ENCODE measurements around the gene CRB2. TPM values are rescaled to one million over a fixed set of nuclear protein-coding genes. Genes with fewer than 3 reads are reported as not detected.

Gene CRB2
- total and polyA plus RNA-seq, 12 donors: under 0.01 to 0.24 (median 0.07) TPM; not detected in 4

GRCh38 chr9:123421186-123421585 lies 65.2 kb downstream of the CRB2 start:
- H3K4me3 ChIP-seq: no peak overlapping the region
- H3K4me1 ChIP-seq (replicated peaks in 1 of 2): no peaks in the 10 kb centered on the region
- H3K27ac ChIP-seq: no peak overlapping the region
- H3K9me3 ChIP-seq (replicated peaks in 1 of 3): no peaks in the 10 kb centered on the region
- no peak for DNase-seq
- WGBS, 4 donors: 91 to 96% (median 94%) methylated on average over 10 to 13 of the region's 13 CpGs
- peaks cover 0 to 7% of the 10 kb centered on the region in 2 donors for H3K36me3 ChIP-seq (replicated peaks in 1 of 2)
- intact Hi-C loops (cut with DNase I): no loop called here
- H3K27me3 ChIP-seq: no peaks in the 10 kb centered on the region
- TF ChIP-seq CTCF (IDR thresholded peaks at IDR 0.05) (no peak), POLR2A (IDR thresholded peaks at IDR 0.05) (no peak)

- Histone ChIP-seq H3K4me3 (no peak overlapping the region), H3K27me3 (no peaks in the 10 kb centered on the region), H3K9me3 (replicated peaks in 1 of 3) (no peaks in the 10 kb centered on the region), H3K27ac (no peak overlapping the region), H3K4me1 (replicated peaks in 1 of 2) (no peaks in the 10 kb centered on the region), H3K36me3 (replicated peaks in 1 of 2) (peaks cover 0 to 7% of the 10 kb centered on the region in 2 donors)
- intact Hi-C loops (cut with DNase I): no loop called here
- TF ChIP-seq POLR2A (IDR thresholded peaks at IDR 0.05) (no peak), CTCF (IDR thresholded peaks at IDR 0.05) (no peak)
- DNase-seq: no peak
- 90 to 95% (median 92%) methylated on average over 5 to 8 of the region's 8 CpGs for WGBS, 4 donors
Observed at GRCh38 chr9:123421801-123422455, 65.9 kb downstream of the CRB2 start.

GRCh38 chr9:123422635-123423310 lies 66.8 kb downstream of the CRB2 start:
- DNase-seq: no peak
- 88 to 95% (median 90%) methylated on average over 21 of the region's 21 CpGs for WGBS, 4 donors
- Histone ChIP-seq H3K36me3 (replicated peaks in 1 of 2) (peaks cover 0 to 7% of the 10 kb centered on the region in 2 donors), H3K27ac (no peak overlapping the region), H3K9me3 (replicated peaks in 1 of 3) (no peaks in the 10 kb centered on the region), H3K4me1 (replicated peaks in 1 of 2) (no peaks in the 10 kb centered on the region), H3K27me3 (no peaks in the 10 kb centered on the region), H3K4me3 (no peak overlapping the region)
- intact Hi-C loops (cut with DNase I): no loop called here
- no peak for TF ChIP-seq CTCF (IDR thresholded peaks at IDR 0.05)
- TF ChIP-seq POLR2A (IDR thresholded peaks at IDR 0.05): no peak

- Histone ChIP-seq H3K36me3 (replicated peaks in 1 of 2) (peaks cover 0 to 7% of the 10 kb centered on the region in 2 donors), H3K4me1 (replicated peaks in 1 of 2) (no peaks in the 10 kb centered on the region), H3K4me3 (no peak overlapping the region), H3K9me3 (replicated peaks in 1 of 3) (no peaks in the 10 kb centered on the region), H3K27me3 (no peaks in the 10 kb centered on the region), H3K27ac (no peak overlapping the region)
- WGBS, 4 donors: 85 to 87% (median 86%) methylated on average over 6 to 8 of the region's 8 CpGs
- DNase-seq: no peak
- TF ChIP-seq POLR2A (IDR thresholded peaks at IDR 0.05) (no peak), CTCF (IDR thresholded peaks at IDR 0.05) (no peak)
- intact Hi-C loops (cut with DNase I): no loop called here
Observed at GRCh38 chr9:123423311-123423640, 67.3 kb downstream of the CRB2 start.

Measured in adrenal gland (tissue), 12 donors.